HG02981 (cell line): ENCODE measurements around the gene VAV3.
"Not testable (repeated sequence)": the region's sequence is repeated elsewhere in the genome, so short reads cannot be mapped to it uniquely, and the experiment has no call there.

Experiments used
- ATAC-seq: cut with Tn5 transposase; IDR thresholded peaks from one replicate; pipeline ENCODE4 v1.9.1; 2021; ENCODE audit warnings: mild to moderate bottlenecking, moderate library complexity; ENCODE audit not compliant: unreplicated experiment

The VAV3 gene

GRCh38 chr1:107844541-107845194 is 120.3 kb downstream of the VAV3 start:
- not testable (repeated sequence) for ATAC-seq

- ATAC-seq, result no peak
Measured at GRCh38 chr1:107843989-107844388, 121.0 kb downstream of the VAV3 start.

GRCh38 chr1:107842241-107842640 is 122.7 kb downstream of the VAV3 start:
- ATAC-seq, result no peak

- ATAC-seq, result no peak
Measured at GRCh38 chr1:107840725-107841124, 124.3 kb downstream of the VAV3 start.

GRCh38 chr1:107838056-107838455 is 126.9 kb downstream of the VAV3 start:
- no peak for ATAC-seq

GRCh38 chr1:107835151-107835670 is 129.8 kb downstream of the VAV3 start:
- ATAC-seq, result no peak

- ATAC-seq, result no peak
Measured at GRCh38 chr1:107833061-107833460, 131.9 kb downstream of the VAV3 start.

- ATAC-seq, result no peak
Measured at GRCh38 chr1:107831921-107832320, 133.1 kb downstream of the VAV3 start.

- no peak for ATAC-seq
Measured at GRCh38 chr1:107830526-107830925, 134.5 kb downstream of the VAV3 start.

GRCh38 chr1:107830075-107830474 is 134.9 kb downstream of the VAV3 start:
- ATAC-seq, result no peak

GRCh38 chr1:107829036-107829770 is 135.8 kb downstream of the VAV3 start:
- ATAC-seq, result no peak

GRCh38 chr1:107824946-107825345 is 140.0 kb downstream of the VAV3 start:
- ATAC-seq, result no peak

GRCh38 chr1:107821340-107821739 is 143.6 kb downstream of the VAV3 start:
- no peak for ATAC-seq

GRCh38 chr1:107820801-107821200 is 144.2 kb downstream of the VAV3 start:
- no peak for ATAC-seq

GRCh38 chr1:107817935-107818334 is 147.0 kb downstream of the VAV3 start:
- ATAC-seq, result no peak

- ATAC-seq, result no peak
Measured at GRCh38 chr1:107817206-107817605, 147.8 kb downstream of the VAV3 start.

- ATAC-seq, result no peak
Measured at GRCh38 chr1:107810291-107810951, 154.6 kb downstream of the VAV3 start.

- ATAC-seq, result no peak
Measured at GRCh38 chr1:107807855-107808254, 157.1 kb downstream of the VAV3 start.

GRCh38 chr1:107807405-107807804 is 157.6 kb downstream of the VAV3 start:
- no peak for ATAC-seq

GRCh38 chr1:107806902-107807301 is 158.1 kb downstream of the VAV3 start:
- no peak for ATAC-seq

GRCh38 chr1:107804741-107805140 is 160.2 kb downstream of the VAV3 start:
- ATAC-seq, result no peak

GRCh38 chr1:107804134-107804533 is 160.8 kb downstream of the VAV3 start:
- no peak for ATAC-seq
